Ascending aorta (tissue), 2 donors: Measurements from ENCODE around the gene PTPRN2. TPM values are rescaled to one million over a fixed set of nuclear protein-coding genes. Genes with fewer than 3 reads are reported as not detected.

Experiments
- DNase-seq, 2 donors: peaks; one replicate each; pipeline ENCODE4 v3.0.0-alpha.2; 2019; ENCODE audit warnings: low spot score in 2 of 2
- H3K27ac ChIP-seq, 2 donors: fragments of 200-600 bp; sonication (generic); one replicate each; pipeline ENCODE4 v1.5.1; 2016 to 2017; ENCODE audit warnings: mild to moderate bottlenecking in 1 of 2
- H3K27me3 ChIP-seq: fragments of 200-600 bp; sonication (generic); one replicate; pipeline ENCODE4 v1.5.1; 2017
- H3K36me3 ChIP-seq, 2 donors: fragments of 200-600 bp; sonication (generic); one replicate each; pipeline ENCODE4 v1.5.1; 2016
- H3K4me1 ChIP-seq, 2 donors: fragments of 200-600 bp; sonication (generic); one replicate each; pipeline ENCODE4 v1.5.1; 2016 to 2017; ENCODE audit warnings: mild to moderate bottlenecking in 1 of 2
- H3K4me3 ChIP-seq, 2 donors: fragments of 200-600 bp; sonication (generic); one replicate each; pipeline ENCODE4 v1.5.1; 2016 to 2017; ENCODE audit warnings: mild to moderate bottlenecking in 1 of 2
- H3K9me3 ChIP-seq, 2 donors: fragments of 200-600 bp; sonication (generic); one replicate each; pipeline ENCODE4 v1.5.1; 2016
- intact Hi-C: fragments of 100-400 bp; cut with DNase I; formaldehyde crosslinking; loops from one replicate; pipeline ENCODE4 v1.15.1; 2023
- total RNA-seq: library from RNA; depleted of rRNA; stranded (reverse); fragments of >200 nt; gene quantifications from one replicate; pipeline ENCODE4 v1.1.0, GENCODE V29; 2016
- TF ChIP-seq, protein P1 (sequence below), 3 experiments: fragments of 200-600 bp in 2 of 3; fragments of 450-650 bp in 1 of 3; sonication (generic) in 2 of 3; IDR thresholded peaks; one replicate each; pipeline ENCODE4 v1.5.1; 2016 to 2019; ENCODE audit warnings: antibody characterized with exemption in 3 of 3, mild to moderate bottlenecking in 1 of 3, moderate library complexity in 1 of 3

The PTPRN2 gene
- total RNA-seq, 1 donor from 2014 or later, result 7.3 TPM

DNA sequence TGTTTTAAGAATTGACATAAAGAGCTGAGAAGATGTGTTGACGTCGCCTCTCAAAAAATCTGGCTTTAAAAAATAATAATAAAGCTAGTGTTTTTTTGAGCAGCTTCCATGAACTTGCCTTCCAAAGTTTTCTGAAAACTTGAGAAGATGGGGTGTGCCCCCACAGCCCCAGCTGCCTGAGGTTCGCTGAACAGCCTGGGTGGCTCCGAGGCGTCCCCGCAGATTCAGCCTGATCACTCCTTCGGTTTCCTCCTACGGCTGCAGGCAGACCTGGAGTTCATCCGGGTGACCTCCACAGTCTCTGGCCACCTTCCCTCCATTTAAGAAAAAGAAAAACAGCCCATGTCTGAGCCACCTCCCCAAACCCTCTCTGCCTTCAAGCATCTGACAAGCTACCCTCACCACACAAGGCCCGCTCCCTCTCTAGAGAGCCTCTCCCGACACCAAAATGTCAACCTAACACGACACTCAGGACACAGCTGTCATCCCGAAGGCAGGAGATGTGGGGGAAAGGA is 177.8 kb downstream of the PTPRN2 start:
- DNase-seq, result no peak
- intact Hi-C loops, result no loop called here

DNA sequence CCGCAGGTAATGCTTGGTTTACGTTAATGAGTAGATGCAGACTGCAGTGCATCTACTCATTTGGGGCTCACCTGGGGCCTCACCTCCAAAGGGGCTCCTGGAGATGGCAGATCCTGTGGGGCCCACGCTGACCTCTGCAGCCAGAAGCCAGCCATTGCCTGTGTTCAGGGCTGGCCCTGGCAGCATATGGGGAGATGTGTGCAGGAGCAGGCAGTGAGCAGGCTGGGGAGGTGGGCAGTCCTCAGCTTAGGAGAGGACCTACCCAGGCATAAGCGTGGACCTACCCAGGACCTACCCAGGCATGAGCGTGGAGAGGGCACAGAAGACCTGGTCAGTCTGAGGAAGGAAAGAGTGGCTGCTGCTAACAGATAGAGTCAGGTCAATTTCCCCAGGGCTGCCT is 178.5 kb downstream of the PTPRN2 start:
- Histone ChIP-seq H3K4me1 (no peaks in the 10 kb centered on the region), H3K27me3 (no peaks in the 10 kb centered on the region), H3K36me3 (no peaks in the 10 kb centered on the region), H3K4me3 (no peak overlapping the region), H3K27ac (no peak overlapping the region), H3K9me3 (no peaks in the 10 kb centered on the region)
- DNase-seq, result no peak
- TF ChIP-seq, protein P1, sequence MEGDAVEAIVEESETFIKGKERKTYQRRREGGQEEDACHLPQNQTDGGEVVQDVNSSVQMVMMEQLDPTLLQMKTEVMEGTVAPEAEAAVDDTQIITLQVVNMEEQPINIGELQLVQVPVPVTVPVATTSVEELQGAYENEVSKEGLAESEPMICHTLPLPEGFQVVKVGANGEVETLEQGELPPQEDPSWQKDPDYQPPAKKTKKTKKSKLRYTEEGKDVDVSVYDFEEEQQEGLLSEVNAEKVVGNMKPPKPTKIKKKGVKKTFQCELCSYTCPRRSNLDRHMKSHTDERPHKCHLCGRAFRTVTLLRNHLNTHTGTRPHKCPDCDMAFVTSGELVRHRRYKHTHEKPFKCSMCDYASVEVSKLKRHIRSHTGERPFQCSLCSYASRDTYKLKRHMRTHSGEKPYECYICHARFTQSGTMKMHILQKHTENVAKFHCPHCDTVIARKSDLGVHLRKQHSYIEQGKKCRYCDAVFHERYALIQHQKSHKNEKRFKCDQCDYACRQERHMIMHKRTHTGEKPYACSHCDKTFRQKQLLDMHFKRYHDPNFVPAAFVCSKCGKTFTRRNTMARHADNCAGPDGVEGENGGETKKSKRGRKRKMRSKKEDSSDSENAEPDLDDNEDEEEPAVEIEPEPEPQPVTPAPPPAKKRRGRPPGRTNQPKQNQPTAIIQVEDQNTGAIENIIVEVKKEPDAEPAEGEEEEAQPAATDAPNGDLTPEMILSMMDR (IDR thresholded peaks at IDR 0.05), result no peak
- intact Hi-C loops, result no loop called here

More for the DNA sequence above, 177.8 kb downstream of the PTPRN2 start:
- Histone ChIP-seq H3K4me1 (no peaks in the 10 kb centered on the region), H3K27me3 (no peaks in the 10 kb centered on the region), H3K27ac (no peak overlapping the region), H3K36me3 (no peaks in the 10 kb centered on the region), H3K4me3 (no peak overlapping the region), H3K9me3 (no peaks in the 10 kb centered on the region)
- TF ChIP-seq, protein P1 (IDR thresholded peaks at IDR 0.05), result no peak

DNA sequence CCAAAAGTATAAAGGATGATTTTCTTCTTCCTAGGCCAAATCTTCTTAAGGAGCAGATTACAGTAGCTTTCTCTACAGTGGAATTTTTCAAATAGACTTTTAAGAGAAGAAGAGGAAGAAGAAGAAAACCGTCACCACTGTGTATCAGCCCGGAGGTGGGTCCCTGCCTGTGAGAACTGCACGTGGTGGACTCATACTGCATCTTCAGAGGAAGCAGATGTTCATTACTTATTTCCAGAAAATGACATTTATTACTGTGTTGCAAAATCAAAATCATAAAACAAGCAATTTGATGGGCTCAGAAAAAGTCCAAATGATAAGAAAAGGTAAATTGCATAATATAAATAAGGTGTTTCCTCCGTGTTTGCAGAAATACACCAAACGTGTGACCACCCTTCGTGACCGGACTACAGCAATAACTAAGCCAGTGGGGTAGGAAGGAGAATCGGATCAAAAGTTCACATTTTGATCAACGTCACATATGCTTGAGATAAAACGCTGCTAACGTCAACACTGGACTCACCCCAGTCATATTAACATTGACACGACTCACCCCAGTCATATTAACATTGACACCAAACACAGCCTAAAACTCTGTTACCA is 179.2 kb downstream of the PTPRN2 start:
- no peaks in the 10 kb centered on the region for H3K36me3 ChIP-seq
- TF ChIP-seq, protein P1 (IDR thresholded peaks at IDR 0.05), result no peak
- no peak for DNase-seq
- no peaks in the 10 kb centered on the region for H3K9me3 ChIP-seq
- no peaks in the 10 kb centered on the region for H3K27me3 ChIP-seq
- H3K4me3 ChIP-seq, result no peak overlapping the region
- no peaks in the 10 kb centered on the region for H3K4me1 ChIP-seq
- H3K27ac ChIP-seq, result no peak overlapping the region
- intact Hi-C loops, result no loop called here

DNA sequence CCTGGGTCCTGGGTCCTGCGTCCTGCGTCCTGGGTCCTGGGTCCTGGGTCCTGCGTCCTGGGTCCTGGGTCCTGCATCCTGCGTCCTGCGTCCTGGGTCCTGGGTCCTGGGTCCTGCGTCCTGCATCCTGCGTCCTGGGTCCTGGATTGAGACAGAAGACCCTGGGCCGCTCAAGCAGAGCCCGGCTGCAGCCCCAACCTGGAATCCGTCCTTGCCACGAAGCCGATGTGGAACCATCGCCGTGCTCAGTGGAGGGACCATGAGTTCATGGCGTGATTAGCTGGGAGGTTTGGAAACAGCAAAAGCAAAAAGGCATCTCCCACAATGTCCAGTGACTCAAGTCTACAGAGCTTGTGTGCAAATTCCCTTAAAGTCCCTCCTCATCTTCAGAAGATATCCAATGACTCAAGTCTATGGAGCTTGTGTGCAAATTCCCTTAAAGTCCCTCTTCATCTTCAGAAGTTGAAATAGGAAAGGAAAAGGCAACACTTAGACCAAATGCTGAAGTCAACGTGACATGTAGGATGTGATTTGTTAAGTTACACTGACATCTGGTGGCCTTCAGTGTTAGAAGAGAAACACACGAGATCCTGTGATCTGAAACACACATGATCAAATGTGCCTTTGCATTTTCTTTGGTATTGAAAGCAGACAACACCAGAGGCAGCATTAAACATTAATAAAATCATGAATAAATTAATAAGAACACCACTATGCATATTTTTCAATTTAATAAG is 179.9 kb downstream of the PTPRN2 start:
- Histone ChIP-seq H3K9me3 (no peaks in the 10 kb centered on the region), H3K36me3 (no peaks in the 10 kb centered on the region), H3K4me1 (no peaks in the 10 kb centered on the region), H3K27ac (no peak overlapping the region), H3K27me3 (no peaks in the 10 kb centered on the region), H3K4me3 (no peak overlapping the region)
- intact Hi-C loops, result no loop called here
- TF ChIP-seq, protein P1 (IDR thresholded peaks at IDR 0.05), result no peak
- DNase-seq, result no peak

DNA sequence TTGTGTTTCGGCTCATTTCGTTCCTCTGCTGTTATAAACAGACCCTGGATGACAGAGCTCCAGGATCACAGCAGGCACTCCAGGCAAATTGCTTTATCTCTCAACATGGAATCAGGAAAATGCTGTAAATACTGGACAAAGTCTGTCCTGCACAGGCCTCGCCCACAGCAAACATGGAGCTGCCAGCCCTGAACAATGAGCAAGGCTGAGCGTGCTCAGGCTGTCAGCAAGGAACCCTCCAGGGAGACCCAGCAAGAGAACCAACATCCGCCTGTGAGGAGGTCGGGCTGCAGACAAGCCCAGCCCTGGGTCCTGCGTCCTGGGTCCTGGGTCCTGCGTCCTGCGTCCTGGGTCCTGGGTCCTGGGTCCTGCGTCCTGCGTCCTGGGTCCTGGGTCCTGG is 180.8 kb downstream of the PTPRN2 start:
- no peak for DNase-seq
- intact Hi-C loops, result no loop called here
- Histone ChIP-seq H3K4me1 (no peaks in the 10 kb centered on the region), H3K27ac (no peak overlapping the region), H3K9me3 (no peaks in the 10 kb centered on the region), H3K36me3 (no peaks in the 10 kb centered on the region), H3K4me3 (no peak overlapping the region), H3K27me3 (no peaks in the 10 kb centered on the region)
- TF ChIP-seq, protein P1 (IDR thresholded peaks at IDR 0.05), result no peak
